Thymus (tissue), 11 donors: ENCODE measurements around the gene CD82. TPM values are rescaled to one million over a fixed set of nuclear protein-coding genes. Genes with fewer than 3 reads are reported as not detected.
"Not testable (repeated sequence)": the region's sequence is repeated elsewhere in the genome, so short reads cannot be mapped to it uniquely, and the experiment has no call there.

Experiments used
- DNase-seq, 9 donors: peaks; one replicate each; pipeline ENCODE4 v3.0.0-alpha.2; 2013; ENCODE audit warnings: low spot score in 9 of 9, low read depth in 6 of 9, missing footprints in 1 of 9
- H3K27ac ChIP-seq, 2 donors: one replicate each; pipeline ENCODE4 v1.5.1; 2013; ENCODE audit warnings: control low read depth in 1 of 2, low read depth in 1 of 2, low read length in 1 of 2, mild to moderate bottlenecking in 1 of 2, moderate library complexity in 1 of 2
- H3K27me3 ChIP-seq, 2 donors: one replicate each; pipeline ENCODE4 v1.5.1; 2013; ENCODE audit warnings: low read length in 1 of 2; ENCODE audit not compliant: control insufficient read depth in 2 of 2, insufficient read depth in 1 of 2
- H3K36me3 ChIP-seq, 2 donors: one replicate each; pipeline ENCODE4 v1.5.1; 2013; ENCODE audit warnings: low read length in 1 of 2, mild to moderate bottlenecking in 1 of 2, moderate library complexity in 1 of 2; ENCODE audit not compliant: control insufficient read depth in 2 of 2, insufficient read depth in 2 of 2
- H3K4me1 ChIP-seq, 2 donors: one replicate each; pipeline ENCODE4 v1.5.1; 2013; ENCODE audit warnings: low read length in 2 of 2; ENCODE audit not compliant: control insufficient read depth in 2 of 2, insufficient read depth in 2 of 2
- H3K4me3 ChIP-seq, 2 donors: one replicate each; pipeline ENCODE4 v1.5.1; 2013; ENCODE audit warnings: low read length in 2 of 2, control low read depth in 1 of 2, mild to moderate bottlenecking in 1 of 2
- H3K9me3 ChIP-seq, 2 donors: one replicate each; pipeline ENCODE4 v1.5.1; 2013; ENCODE audit warnings: low read length in 1 of 2, mild to moderate bottlenecking in 1 of 2; ENCODE audit not compliant: control insufficient read depth in 2 of 2, insufficient read depth in 1 of 2
- whole genome bisulfite sequencing: extraction: QIAGEN DNeasy Blood & Tissue Kit; methylation state at CpG from one replicate; pipeline ENCODE4 v1.1.7; 2013; 5-methylcytosine and 5-hydroxymethylcytosine counted together
- polyA plus RNA-seq: library from polyadenylated mRNA; stranded (reverse); fragments of 200-250 nt; gene quantifications from one replicate; pipeline ENCODE4 v1.2.3, GENCODE V29; 2013
- total RNA-seq: library from RNA; stranded (reverse); fragments of 120-200 nt; gene quantifications from one replicate; pipeline ENCODE4 v1.2.4, GENCODE V29; 2013
- donor health status: healthy.

CD82 gene
- total and polyA plus RNA-seq, 2 donors: 34.8 to 34.9 TPM

DNA sequence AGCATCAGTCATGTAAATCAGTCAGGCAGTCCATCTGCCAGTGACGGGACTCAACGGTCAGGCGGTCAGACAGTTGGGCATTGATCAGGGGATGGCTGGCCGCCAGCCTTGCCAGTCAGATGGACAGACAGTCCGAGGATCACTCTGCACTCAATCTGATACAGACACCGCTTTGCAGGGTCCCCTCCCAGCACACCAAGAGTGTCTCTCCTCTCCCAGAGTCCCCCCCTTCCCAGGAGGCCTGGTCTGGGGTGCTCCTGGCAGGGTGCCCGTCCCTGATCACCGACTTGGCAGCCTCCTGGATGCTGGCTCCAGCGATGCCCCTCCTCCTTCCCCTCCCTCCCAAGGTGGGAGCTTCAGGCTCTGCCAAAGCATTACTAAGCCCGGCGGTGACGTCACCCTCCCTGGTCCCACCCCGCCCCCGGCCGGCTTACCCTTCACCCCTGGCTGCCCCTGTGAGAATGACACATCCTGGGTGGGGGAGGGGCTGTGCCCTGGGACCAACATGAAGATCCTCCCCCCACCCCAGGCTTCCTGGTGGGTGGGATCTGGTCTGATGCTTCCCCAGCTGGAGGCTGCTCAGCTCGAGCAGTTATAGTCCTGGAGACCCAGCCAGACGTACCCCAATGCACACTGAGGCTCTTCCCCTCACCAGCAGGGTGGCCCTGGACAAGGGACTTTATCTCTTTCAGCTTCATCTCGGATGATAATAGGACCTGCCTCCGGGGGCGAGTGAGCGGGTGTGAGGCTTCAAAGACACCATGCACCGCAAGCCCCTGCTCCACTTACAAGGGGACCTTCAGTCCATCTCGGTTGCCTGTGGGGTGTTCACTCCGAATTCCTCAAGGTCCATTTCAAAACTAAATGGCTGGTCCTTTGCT, 69.2 kb downstream of the CD82 start:
- Histone ChIP-seq H3K9me3 (no peaks in the 10 kb centered on the region), H3K27me3 (peaks cover 0 to 6% of the 10 kb centered on the region in 2 donors), H3K4me3 (no peak overlapping the region), H3K4me1 (no peaks in the 10 kb centered on the region), H3K27ac (no peak overlapping the region), H3K36me3 (no peaks in the 10 kb centered on the region)
- WGBS: 75% methylated on average over 24 of the region's 24 CpGs
- no peak for DNase-seq

DNA sequence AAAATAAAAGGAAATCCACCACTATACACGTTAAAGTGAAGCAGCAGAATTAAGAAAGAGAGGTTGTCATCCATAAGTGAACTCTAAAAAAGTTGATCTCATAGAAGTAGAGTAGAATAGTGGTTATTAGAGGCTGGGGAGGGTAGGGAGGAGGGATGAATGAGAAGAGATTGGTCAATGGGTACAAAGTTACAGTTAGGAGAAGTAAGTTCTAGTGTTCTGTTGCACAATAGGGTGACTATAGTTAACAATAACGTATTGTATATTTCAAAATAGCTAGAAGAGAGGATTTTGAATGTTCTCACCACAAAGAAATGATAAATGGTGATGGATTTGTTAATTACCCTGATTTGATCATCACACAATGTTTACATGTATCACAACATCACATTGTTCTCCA, 72.0 kb downstream of the CD82 start:
- no peak overlapping the region for H3K4me3 ChIP-seq
- H3K36me3 ChIP-seq: no peaks in the 10 kb centered on the region
- peaks cover 0 to 6% of the 10 kb centered on the region in 2 donors for H3K27me3 ChIP-seq
- no peaks in the 10 kb centered on the region for H3K4me1 ChIP-seq
- H3K27ac ChIP-seq: no peak overlapping the region
- 91% methylated on average over 2 of the region's 2 CpGs for WGBS
- H3K9me3 ChIP-seq: no peaks in the 10 kb centered on the region
- no peak for DNase-seq

DNA sequence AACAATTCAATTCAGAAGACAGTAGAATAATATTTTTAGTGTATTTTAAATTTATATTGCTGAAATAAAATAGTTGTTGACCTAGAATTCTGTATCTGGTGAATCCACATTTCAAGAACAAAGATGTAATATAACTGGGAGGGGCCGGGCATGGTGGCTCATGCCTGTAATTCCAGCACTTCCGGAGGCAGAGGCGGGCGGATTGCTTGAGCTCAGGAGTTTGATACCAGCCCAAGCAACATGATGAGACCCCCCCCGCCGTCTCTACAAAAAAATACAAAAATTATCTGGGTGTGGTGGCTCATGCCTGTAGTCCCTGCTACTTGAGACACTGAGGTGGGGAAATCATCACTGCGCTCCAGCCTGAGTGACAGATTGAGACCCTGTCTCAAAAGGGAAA, 72.6 kb downstream of the CD82 start:
- no peak overlapping the region for H3K27ac ChIP-seq
- H3K9me3 ChIP-seq: no peaks in the 10 kb centered on the region
- no peaks in the 10 kb centered on the region for H3K36me3 ChIP-seq
- H3K4me3 ChIP-seq: no peak overlapping the region
- WGBS: 94% methylated on average over 7 of the region's 7 CpGs
- DNase-seq: no peak
- H3K27me3 ChIP-seq: peaks cover 0 to 6% of the 10 kb centered on the region in 2 donors
- H3K4me1 ChIP-seq: no peaks in the 10 kb centered on the region

DNA sequence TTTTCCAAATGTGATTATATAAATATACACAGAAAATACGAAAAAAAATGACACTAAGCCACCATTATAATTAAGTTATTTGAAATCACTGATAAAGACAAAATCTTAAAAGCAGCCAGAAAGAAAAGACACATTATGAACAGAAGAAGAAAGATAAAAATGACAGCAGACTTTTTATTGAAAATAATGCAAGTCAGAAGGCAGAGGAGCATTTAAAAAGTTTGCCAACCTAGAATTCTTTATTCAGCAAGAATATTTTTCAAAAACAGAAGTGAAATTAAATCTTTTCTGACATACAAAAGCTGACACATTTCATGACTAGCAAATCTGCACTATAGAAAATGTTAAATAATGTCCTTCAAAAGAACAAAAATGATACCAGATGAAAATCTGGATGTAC, 77.8 kb downstream of the CD82 start:
- DNase-seq: no peak
- Histone ChIP-seq H3K27me3 (peaks cover 0 to under 1% of the 10 kb centered on the region in 2 donors), H3K36me3 (no peaks in the 10 kb centered on the region), H3K27ac (no peak overlapping the region), H3K4me3 (no peak overlapping the region), H3K4me1 (no peaks in the 10 kb centered on the region), H3K9me3 (no peaks in the 10 kb centered on the region)
- WGBS: 82% methylated on average over 1 of the region's 1 CpG

DNA sequence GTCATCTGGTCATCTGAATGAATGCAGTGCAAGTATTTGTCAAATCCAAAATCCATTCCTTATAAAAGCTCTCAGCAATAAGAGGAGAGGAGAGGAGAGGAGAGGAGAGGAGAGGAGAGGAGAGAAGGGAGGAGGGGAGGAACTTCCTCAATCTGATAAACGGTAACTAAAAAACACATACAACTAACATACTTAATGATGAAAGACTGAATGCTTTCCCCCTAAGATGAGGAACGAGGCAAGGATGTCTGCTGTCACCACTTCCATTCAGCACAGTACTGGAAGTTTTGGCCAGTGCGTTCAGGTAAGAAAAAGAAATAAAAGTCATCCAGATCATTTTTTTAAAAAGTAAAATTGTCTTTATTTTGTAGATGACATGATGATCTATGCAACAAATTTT, 80.4 kb downstream of the CD82 start:
- Histone ChIP-seq H3K4me3 (no peak overlapping the region), H3K4me1 (no peaks in the 10 kb centered on the region), H3K27me3 (peaks cover 0 to 3% of the 10 kb centered on the region in 2 donors), H3K27ac (no peak overlapping the region), H3K9me3 (no peaks in the 10 kb centered on the region), H3K36me3 (no peaks in the 10 kb centered on the region)
- 39% methylated on average over 3 of the region's 3 CpGs for WGBS
- DNase-seq: no peak

DNA sequence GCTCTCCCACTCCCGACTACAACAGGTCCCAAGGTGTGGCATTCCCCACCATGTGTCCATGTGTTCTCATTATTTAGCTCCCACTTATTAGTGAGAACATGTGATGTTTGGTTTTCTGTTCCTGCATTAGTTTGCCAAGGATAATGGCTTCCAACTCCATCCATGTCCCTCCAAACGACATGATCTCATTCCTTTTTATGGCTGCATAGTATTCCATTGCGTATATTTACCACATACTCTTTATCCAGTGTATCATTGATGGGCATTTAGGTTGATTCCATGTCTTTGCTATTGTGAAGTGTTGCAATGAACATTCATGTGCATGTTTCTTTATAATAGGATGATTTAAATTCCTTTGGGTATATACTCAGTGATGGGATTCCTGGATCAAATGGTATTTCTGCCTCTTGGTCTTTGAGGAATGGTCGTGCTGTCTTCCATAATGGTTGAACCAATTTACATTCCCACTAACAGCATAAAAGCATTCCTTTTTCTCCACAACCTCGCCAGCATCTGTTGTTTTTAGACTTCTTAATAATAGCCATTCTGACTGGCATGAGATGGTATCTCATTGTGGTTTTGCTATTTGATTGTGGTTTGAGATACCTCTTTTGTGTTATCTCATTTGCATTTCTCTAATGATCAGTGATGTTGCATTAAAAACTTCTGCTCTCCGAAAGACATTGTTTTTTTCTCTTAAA, 81.9 kb downstream of the CD82 start:
- WGBS: 65% methylated on average over 6 of the region's 6 CpGs
- H3K36me3 ChIP-seq, H3K27ac ChIP-seq, DNase-seq, H3K4me1 ChIP-seq, H3K9me3 ChIP-seq, H3K4me3 ChIP-seq: not testable (repeated sequence)
- peaks cover 0 to 12% of the 10 kb centered on the region in 2 donors for H3K27me3 ChIP-seq

DNA sequence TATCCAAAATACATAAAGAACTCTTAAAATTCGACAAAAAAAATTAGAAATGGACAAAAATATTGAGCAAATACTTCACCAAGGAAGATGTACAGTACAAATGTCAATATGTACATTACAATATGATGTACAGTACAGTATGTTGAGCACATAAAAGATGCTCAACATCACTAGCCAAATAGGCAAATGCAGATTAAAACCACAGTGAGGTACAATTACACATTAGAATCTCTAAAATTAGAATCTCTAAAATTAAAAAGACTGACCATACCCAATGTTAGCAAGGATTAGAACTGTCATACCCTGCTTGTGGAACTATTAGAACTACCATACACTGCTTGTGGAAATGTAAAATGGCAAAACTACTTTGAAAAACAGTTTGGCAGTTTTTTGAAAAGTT, 82.6 kb downstream of the CD82 start:
- H3K36me3 ChIP-seq: no peaks in the 10 kb centered on the region
- WGBS: 82% methylated on average over 1 of the region's 1 CpG
- no peak for DNase-seq
- no peak overlapping the region for H3K4me3 ChIP-seq
- peaks cover 0 to 14% of the 10 kb centered on the region in 2 donors for H3K27me3 ChIP-seq
- H3K9me3 ChIP-seq: no peaks in the 10 kb centered on the region
- no peaks in the 10 kb centered on the region for H3K4me1 ChIP-seq
- H3K27ac ChIP-seq: no peak overlapping the region

DNA sequence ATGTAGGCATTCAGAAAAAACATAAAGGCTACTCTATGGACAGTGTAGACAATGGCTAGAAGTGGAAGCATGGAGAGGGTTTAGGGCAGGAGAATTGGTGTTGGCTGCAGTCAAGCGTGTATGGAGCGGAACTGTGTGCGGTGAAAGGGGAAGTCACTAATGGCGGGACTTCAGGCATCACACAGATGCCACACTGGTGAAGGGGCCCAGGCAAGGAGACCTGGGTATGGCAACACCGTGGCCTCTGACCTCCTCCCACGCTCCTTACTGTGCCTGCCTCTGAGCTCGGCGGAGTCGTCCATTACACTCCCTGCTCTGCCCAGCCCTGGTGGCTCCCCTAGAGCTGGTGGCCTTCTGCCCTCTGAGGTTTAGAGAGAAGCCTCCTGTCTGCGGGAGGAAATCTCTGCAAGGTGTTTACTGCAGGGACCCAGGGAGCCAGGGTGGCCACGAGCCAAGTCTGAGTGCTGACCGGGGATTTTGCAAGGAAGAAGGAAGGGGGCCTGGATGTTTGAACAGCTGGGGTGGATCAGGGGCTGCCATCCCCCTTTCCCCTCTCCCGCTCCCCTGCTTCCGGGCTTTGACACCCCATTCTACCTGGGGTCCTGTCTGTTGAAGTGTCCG, 86.2 kb downstream of the CD82 start:
- Histone ChIP-seq H3K36me3 (no peaks in the 10 kb centered on the region), H3K9me3 (no peaks in the 10 kb centered on the region), H3K4me1 (no peaks in the 10 kb centered on the region), H3K4me3 (no peak overlapping the region), H3K27ac (no peak overlapping the region), H3K27me3 (peaks cover 0 to 14% of the 10 kb centered on the region in 2 donors)
- 38% methylated on average over 15 of the region's 15 CpGs for WGBS
- DNase-seq: no peak
